Inflammatory macrophage treated with lipopolysaccharide for 4 hours (primary cell): ENCODE data around the gene EPN2.
A peak's percentile ranks its signal among the peaks of the same experiment; 100 is the strongest.

Experiments
- DNase-seq: peaks from one replicate; pipeline ENCODE4 v3.0.0-alpha.2; 2020

EPN2 gene

DNA sequence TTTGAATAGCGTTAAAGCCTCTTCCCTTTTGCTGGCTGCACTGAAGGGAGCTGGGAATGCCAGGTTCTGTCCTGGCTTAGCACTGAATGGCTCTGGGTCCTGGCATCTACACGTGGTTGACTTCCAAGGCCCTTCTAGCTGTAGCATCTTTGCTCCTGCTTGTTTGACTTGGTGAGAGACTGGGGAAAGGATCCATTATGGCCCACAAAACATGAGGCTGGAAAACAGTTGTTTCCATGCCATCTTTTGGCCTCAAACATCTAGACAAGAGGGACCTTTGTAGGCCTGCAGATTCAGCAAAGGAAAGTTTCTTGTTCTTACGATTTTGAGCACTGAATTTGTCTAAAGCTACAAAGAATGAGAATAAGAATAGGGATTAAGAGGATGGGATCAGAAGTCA is 32.5 kb downstream of the EPN2 start:
- DNase-seq: no peak

- DNase-seq: no peak
These were observed 33.2 kb downstream of the EPN2 start for GRCh38 chr17:19270347-19270703.

DNA sequence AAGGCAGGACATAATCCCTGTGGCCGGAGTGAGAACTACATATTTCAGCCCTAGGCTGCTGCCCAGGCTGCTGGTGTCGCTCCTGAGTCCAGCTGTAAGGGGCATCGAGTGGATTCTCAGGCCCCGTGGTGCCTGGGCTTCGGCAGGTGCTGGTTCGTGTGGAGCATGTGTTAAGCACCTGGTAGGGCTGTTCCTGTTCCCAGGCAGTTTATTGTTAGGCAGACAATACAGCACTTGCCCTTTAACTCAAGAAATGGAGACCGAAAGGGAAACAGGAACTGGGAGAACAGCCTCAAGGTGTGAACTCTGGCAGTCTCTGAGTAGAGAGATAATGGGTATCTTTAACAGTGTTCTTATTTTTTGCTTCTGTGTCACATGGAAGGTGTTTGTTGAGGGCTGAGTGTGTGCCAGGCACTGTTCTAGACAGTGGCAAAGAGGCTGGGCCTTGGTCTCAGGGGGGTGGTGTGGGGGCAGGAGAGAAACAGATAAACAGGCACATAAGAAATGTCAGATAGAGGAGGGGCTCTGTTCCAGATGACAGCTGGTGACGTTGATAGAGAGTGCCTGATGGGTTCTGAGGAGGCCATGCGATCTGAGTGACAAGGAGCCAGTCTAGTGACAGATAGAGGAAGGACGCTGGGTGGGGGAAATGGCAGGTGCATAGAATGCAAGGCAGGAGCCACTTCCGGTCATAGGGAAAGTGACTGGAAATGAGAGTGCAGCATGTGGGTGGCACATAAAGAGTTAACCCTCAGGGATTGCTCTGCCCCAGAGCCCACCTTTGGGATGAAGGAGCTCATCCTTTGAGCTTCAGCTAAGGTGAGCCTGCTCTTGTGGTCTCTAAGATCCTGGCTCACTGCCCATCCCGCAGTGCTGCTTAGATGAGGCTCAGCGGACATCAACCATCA is 33.8 kb downstream of the EPN2 start:
- DNase-seq: no peak

DNA sequence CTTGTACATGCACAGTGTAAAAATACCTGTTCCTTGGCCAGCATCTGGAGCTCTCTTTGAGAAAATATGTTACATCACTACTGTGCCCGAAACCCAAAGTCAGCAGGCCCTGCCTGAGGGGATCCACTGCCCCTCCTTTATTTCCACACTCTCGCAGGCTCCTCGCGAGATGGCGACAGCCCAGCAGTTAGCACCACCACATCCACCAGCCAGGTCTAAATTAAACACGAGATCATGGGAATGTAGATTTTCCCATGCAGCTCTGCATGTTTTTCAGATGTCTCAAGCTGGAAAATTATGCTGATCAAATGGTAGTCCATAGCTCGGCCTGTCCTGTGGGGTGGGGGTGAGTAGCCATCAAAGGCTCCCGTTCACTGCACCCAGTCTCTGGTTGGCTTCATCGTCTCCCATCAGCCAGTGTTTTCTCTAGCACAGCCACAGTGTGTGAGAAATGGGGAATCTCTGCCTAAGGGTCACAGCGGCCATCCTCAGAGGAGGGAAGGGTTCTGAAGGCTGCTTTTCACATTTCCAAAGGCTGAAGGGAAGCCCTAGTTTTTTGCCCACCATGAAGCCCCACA is 34.7 kb downstream of the EPN2 start:
- DNase-seq: no peak

- DNase-seq: no peak
These were observed 36.6 kb downstream of the EPN2 start for GRCh38 chr17:19273731-19274130.

DNA sequence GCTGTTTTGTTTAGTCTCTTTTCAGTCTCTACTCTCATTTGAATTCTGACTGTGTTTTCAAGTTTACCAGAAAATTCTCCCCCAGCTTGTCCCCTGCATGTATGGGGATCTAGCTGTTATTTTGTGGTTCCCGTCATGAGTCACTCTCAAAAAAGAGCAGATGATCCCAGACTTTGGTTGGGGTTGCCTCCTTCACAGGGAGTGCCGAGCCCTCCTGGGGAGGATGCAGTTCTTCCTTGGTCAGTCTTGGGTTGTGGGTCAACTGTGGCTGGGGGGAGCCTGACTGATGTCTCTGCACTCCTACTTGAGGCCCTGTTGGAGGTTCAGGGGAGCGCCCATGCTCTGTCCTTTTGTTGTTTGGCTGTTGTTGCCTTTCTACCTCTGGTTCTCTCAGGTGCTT is 37.7 kb downstream of the EPN2 start:
- DNase-seq: no peak

DNA sequence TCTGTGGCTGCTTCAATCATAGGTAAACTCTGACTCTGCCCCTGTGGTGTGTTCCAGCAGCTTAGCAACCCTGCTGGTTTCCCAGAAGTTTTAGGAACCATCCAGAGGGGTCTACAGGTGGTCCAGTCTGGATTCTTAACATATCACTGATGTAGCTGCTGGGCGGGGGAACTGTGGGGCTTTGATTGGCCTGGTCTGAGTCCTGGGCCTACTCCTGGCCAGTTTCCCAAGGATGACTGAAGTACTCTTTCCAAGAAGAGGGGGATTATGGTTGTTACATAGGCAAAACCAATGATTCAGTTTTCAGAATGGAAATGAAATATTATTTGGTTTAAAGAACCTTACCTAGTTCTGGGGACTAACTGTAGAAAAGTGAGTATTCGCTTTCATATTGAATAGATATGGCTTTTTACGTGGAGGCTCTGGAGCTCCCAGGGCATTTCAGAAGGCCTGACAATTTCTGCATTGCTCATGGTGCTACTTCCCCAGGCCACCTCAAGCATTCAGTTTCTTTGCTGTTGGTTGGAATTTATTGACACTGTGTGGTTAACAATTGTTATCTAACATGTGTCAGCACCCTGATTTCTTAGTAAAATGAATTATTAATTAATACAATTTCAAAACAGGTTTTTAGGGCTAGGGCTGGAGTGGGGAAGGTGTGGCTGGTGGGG is 38.4 kb downstream of the EPN2 start:
- no peak for DNase-seq

GRCh38 chr17:19278284-19278683 is 41.1 kb downstream of the EPN2 start:
- peak; percentile 46 for DNase-seq

DNA sequence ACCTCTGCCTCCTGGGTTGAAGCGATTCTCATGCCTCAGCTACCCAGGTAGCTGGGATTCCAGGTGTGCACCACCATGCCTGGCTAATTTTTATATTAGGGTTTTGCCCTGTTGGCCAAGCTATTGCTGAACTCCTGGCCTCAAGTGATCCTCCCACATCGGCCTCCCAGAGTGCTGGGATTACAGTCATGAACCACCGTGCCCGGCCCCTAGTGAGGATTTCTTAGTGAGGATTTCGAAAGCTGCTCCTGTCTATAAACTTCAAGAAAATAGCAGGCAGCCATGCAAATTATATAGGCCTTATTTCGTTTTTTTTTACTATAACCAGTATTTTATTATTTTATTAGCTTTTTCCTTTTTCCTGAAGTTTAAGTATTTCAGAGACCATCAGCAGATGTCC is 41.6 kb downstream of the EPN2 start:
- DNase-seq: no peak

DNA sequence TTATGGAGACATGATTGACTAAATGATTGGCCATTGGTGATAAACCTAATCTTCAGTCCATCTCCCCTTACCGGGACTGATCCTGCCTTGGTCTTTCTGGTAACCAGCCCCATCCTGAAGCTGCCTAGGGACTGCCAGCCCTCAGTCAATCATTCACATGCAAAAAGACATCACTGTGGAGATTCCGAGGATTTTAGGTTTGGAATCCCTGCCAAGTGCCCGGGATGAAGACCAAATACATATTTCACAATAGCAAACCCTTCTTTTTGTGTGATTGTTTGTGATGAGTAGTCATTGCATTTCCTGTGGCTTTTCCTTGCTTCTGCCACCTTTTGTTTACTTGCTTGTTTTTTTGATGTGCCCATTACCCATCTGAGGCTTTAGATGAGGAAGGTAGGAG is 44.0 kb downstream of the EPN2 start:
- DNase-seq: no peak

DNA sequence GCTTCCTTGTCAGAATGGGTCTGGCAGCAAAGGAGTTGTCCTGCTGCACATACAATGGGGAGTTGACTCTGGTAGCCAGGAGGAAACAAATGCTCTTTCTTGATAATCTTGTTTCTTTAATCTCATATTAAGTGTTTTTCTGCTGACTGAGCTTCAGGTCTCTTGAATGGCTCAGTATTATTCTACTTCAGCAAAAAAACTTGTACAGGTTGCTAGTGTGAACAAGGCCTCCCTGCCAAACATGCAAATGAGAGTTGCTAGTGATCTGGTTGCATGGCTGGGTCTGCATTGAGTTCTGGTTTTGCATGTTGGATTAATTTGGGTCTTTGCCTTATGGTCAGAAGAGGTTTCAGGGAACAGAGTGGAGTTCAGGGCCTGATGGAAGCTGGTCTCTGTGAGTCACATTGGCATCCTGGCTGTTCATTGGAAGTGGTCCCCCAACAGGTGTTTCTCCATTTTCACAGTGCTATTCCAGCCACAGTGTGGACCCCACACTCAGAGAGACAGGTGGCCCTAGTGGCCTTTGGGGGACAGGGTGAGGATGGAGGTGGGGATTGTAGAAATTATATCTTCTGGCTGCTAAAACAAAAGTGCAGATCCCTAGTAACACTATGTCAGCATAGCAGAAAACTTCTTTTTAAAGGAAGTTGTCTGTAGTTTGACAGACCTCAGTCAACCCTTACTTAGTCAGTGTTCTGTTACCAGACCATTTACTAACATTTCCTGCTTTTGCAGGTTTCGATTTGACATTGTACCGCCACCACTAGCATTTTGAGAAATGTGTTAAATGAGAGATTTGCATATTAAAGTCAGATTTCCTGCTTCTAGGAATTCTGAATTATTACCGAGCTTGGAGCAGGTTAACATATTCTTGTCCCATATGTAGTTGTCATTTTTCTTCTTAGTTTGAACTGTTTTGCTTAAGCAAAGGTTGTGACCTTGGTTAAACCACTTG is 47.1 kb downstream of the EPN2 start:
- peak; percentile 56 for DNase-seq

DNA sequence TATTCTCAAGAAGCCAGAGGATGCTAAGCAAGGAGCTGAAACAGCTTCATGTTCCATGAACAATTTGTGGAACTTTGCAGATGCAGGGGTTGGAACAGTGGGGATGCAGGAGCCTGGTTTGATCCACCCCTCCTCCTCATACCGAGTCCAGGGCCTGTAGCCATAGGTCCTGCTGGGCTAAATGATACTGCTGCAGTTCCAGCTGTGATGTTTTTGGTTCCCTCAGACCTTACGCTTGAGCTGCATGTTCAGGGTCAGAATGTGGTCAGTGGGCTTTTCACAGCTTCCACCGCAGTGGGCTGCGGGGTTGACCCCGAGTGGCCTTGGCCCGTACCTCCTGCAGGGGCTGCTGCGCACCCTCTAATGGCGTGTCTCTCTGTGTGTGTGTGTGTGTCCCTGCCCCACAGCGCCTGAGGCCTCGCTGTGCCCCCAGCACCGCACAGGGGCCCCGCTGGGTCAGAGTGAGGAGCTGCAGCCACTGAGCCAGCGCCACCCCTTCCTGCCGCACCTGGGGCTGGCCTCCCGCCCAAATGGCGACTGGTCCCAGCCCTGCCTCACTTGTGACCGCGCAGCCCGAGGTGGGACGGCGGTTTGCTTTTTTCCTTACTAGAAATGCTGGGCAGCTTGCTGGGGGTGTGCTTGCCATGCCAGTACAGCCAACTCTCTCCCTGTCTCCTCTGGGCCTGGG is 48.2 kb downstream of the EPN2 start:
- no peak for DNase-seq

DNA sequence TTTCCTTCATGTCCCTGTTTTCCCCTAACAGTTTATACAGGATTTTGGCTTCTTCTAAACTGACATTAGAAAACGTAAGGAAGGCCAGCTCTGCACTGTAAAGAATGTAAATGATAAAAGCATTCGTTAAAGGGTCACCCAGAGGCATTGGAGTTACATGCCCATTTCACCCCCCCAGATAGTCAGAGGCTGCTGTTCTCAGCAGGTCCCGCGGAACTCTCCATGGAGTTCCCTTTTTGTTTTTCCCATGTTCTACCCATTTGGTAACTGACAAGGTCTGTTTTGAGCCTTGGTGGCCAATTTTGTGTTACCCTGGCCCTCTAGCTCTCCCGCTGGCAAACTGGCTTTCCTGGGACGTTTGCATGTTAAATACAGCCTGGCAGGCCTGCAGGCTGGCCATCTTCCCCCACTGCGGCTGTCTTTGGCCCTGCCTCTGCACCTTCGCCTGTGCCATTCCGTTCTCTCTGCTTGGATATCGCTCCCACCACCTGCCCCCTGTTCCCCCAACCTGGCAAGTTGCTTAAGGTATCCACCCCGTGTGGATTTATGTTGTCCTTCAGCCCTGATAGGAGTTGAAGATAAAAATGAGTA is 49.7 kb downstream of the EPN2 start:
- no peak for DNase-seq

- DNase-seq: no peak
These were observed 50.5 kb downstream of the EPN2 start for GRCh38 chr17:19287651-19288050.

- no peak for DNase-seq
These were observed 51.3 kb downstream of the EPN2 start for GRCh38 chr17:19288453-19288852.

GRCh38 chr17:19290066-19290705 is 53.0 kb downstream of the EPN2 start:
- DNase-seq: peak; percentile 47

DNA sequence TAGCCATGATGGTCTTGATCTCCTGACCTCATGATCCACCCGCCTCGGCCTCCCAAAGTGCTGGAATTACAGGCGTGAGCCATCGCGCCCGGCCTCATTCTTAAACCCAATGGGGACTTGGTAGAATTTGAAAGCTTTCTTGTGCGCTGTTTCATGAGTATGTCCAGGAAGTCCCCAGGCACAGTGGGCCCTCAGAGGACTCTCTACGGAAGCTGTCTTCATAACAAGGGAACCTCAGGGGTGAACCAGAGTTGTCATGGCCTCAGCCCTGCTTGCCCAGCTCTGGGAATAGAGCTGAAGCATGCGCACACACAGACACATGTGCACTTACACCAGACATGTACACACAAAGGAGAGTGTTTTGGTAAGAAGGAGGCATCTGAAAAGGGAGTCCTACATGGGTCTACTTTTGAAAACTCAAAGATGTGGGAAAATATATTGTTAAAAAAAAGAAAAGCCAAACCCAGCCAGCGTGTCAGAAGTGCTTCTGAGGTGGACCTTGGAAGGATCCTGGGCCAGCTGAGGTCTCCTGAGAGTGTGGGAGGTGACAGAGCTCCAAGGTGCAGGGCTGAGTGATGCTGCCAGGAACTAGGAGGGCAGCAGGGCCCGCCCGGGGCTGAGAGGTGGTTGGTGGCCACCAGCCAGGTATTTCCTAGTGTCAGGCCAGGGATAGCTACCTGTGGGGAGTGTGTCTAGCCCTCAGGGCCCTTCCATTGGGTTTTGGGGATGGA is 54.6 kb downstream of the EPN2 start:
- no peak for DNase-seq

DNA sequence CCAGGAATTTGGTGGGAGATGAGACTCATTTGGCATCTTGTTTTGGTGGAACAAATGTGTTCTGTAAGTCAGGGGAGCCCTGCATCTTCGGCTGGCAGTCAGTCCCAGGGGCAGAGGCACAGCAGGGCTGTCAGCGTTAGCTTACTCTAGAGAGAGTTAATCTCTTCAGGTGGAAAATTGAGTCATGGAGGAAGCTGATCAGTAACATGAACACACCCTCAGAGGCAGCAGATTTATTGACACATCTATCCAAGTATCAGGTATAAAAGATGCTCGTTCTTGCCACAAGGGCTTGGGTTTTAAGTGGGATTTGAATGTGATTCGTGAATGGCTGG is 55.2 kb downstream of the EPN2 start:
- no peak for DNase-seq

- peak; percentile 54 for DNase-seq
These were observed 57.3 kb downstream of the EPN2 start for GRCh38 chr17:19294443-19294842.

DNA sequence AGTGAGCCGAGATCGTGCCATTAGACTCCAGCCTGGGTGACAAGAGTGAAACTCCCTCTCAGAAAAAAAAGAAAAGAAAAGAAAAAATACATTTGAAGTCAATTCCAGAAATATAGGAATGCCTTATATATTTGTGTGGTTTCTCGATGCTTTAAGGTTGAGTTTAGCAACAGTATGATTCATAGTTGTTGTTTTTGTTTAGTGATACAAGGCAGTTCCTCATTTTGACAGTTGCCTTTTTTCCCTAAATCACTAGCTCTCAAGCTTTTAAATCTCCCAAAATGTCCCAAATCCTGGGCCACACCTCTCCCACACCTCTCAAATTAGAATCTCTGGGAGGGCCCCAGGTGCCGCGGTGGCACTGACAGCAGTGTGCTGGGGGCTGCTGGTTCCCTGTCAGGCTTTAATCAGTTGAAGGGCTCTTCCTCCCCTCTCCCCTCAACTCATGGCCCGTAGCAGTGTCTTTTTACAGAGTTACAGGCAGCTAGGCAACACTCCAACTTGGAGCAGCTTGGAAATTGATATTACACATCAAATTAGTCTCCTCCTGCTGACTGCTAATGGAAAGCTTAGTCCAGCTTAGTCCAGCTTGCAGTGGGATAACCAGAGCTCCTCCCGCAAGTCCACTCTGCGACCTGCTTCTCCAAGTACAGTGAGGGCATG is 58.4 kb downstream of the EPN2 start:
- DNase-seq: peak; percentile 68
